Measurements from ENCODE around the gene SNX13.

Gene SNX13

GRCh38 chr7:17984288-17984687 lies 44.0 kb upstream of the SNX13 start:
- no peak overlapping the region for H3K27ac ChIP-seq (ENCODE audit: low read depth, low read length, poor library complexity, severe bottlenecking)

GRCh38 chr7:17983221-17984062 lies 43.1 kb upstream of the SNX13 start:
- no peak overlapping the region for H3K4me3 ChIP-seq (ENCODE audit: low read depth, low read length, poor library complexity, severe bottlenecking)

More at GRCh38 chr7:17984288-17984687, 44.0 kb upstream of the SNX13 start:
- Histone ChIP-seq H3K79me2 (ENCODE audit: insufficient read depth, low read length) (no peaks in the 10 kb centered on the region), H3K9me3 (ENCODE audit: low read length) (0 out of 2 replicates have a peak, but pooled peaks cover 3% of the 10 kb centered on the region), H3K4me3 (ENCODE audit: low read depth, low read length, poor library complexity, severe bottlenecking) (no peak overlapping the region), H3K36me3 (ENCODE audit: insufficient read depth, low read length) (no peaks in the 10 kb centered on the region), H3K4me1 (ENCODE audit: insufficient read depth, low read length, severe bottlenecking) (no peaks in the 10 kb centered on the region), H4K20me1 (ENCODE audit: insufficient read depth, low read length) (no peaks in the 10 kb centered on the region), H3K27me3 (ENCODE audit: insufficient read depth, low read length) (no peaks in the 10 kb centered on the region), H3K9ac (ENCODE audit: low read length) (no peak overlapping the region), H2AFZ (ENCODE audit: low read length) (no peak overlapping the region), H3F3A (ENCODE audit: insufficient read depth, low read length) (no peaks in the 10 kb centered on the region), H3K4me2 (ENCODE audit: low read length) (no peak overlapping the region), H3K9me2 (ENCODE audit: low read depth, low read length) (no peaks in the 10 kb centered on the region)
- TF ChIP-seq EZH2 (IDR thresholded peaks at IDR 0.05; ENCODE audit: borderline replicate concordance, low read length) (no peak), CTCF (IDR thresholded peaks at IDR 0.05; ENCODE audit: low read length) (no peak)

DNA sequence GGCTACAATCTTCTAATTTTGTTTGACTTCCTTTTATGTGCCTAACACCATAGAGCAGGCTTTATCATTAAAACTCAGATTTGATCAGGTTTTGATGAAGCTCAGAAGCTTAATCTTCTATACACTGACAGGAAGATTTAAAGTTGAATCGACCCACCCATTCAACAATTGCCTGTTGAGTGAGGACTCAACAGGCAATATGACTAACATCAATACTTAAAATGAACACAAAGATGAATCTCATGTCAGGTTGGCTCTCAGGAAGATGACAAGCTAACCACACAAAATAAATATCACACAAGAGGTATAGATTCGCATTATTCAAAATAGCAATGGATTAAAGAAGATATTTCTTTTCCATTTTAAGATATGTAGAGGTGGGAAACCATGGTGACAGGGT lies 36.7 kb upstream of the SNX13 start:
- Histone ChIP-seq H4K20me1 (ENCODE audit: insufficient read depth, low read length) (no peaks in the 10 kb centered on the region), H3K9ac (ENCODE audit: low read length) (no peak overlapping the region), H3K4me2 (ENCODE audit: low read length) (no peak overlapping the region), H3F3A (ENCODE audit: insufficient read depth, low read length) (no peaks in the 10 kb centered on the region), H3K79me2 (ENCODE audit: insufficient read depth, low read length) (no peaks in the 10 kb centered on the region), H3K36me3 (ENCODE audit: insufficient read depth, low read length) (no peaks in the 10 kb centered on the region), H3K4me3 (ENCODE audit: low read depth, low read length, poor library complexity, severe bottlenecking) (no peak overlapping the region), H3K9me3 (ENCODE audit: low read length) (no peaks in the 10 kb centered on the region), H3K4me1 (ENCODE audit: insufficient read depth, low read length, severe bottlenecking) (no peaks in the 10 kb centered on the region), H3K9me2 (ENCODE audit: low read depth, low read length) (no peaks in the 10 kb centered on the region), H3K27ac (ENCODE audit: low read depth, low read length, poor library complexity, severe bottlenecking) (no peak overlapping the region), H2AFZ (ENCODE audit: low read length) (no peak overlapping the region), H3K27me3 (ENCODE audit: insufficient read depth, low read length) (no peaks in the 10 kb centered on the region)
- TF ChIP-seq EZH2 (IDR thresholded peaks at IDR 0.05; ENCODE audit: borderline replicate concordance, low read length): no peak
- no peak for TF ChIP-seq CTCF (IDR thresholded peaks at IDR 0.05; ENCODE audit: low read length)

More at GRCh38 chr7:17983221-17984062, 43.1 kb upstream of the SNX13 start:
- Histone ChIP-seq H3K4me1 (ENCODE audit: insufficient read depth, low read length, severe bottlenecking) (no peaks in the 10 kb centered on the region), H3K27ac (ENCODE audit: low read depth, low read length, poor library complexity, severe bottlenecking) (no peak overlapping the region), H3F3A (ENCODE audit: insufficient read depth, low read length) (no peaks in the 10 kb centered on the region), H3K36me3 (ENCODE audit: insufficient read depth, low read length) (no peaks in the 10 kb centered on the region), H4K20me1 (ENCODE audit: insufficient read depth, low read length) (no peaks in the 10 kb centered on the region), H3K4me2 (ENCODE audit: low read length) (no peak overlapping the region), H3K9ac (ENCODE audit: low read length) (no peak overlapping the region), H2AFZ (ENCODE audit: low read length) (no peak overlapping the region), H3K9me3 (ENCODE audit: low read length) (0 out of 2 replicates have a peak, but pooled peaks cover 3% of the 10 kb centered on the region), H3K79me2 (ENCODE audit: insufficient read depth, low read length) (no peaks in the 10 kb centered on the region), H3K9me2 (ENCODE audit: low read depth, low read length) (no peaks in the 10 kb centered on the region), H3K27me3 (ENCODE audit: insufficient read depth, low read length) (no peaks in the 10 kb centered on the region)
- TF ChIP-seq CTCF (IDR thresholded peaks at IDR 0.05; ENCODE audit: low read length) (no peak), EZH2 (IDR thresholded peaks at IDR 0.05; ENCODE audit: borderline replicate concordance, low read length) (no peak)

All from OCI-LY1 (cell line).